ENCODE results near the gene BABAM1. TPM values are rescaled to one million over a fixed set of nuclear protein-coding genes. Genes with fewer than 3 reads are reported as not detected.
A peak's percentile ranks its signal among the peaks of the same experiment; 100 is the strongest.

The BABAM1 gene
- total and polyA plus RNA-seq, 9 of the 15 experiments (the other 6 are each of a cell fraction or from before 2014, with no cell fraction given): 14.7 to 160 (median 113) TPM

DNA sequence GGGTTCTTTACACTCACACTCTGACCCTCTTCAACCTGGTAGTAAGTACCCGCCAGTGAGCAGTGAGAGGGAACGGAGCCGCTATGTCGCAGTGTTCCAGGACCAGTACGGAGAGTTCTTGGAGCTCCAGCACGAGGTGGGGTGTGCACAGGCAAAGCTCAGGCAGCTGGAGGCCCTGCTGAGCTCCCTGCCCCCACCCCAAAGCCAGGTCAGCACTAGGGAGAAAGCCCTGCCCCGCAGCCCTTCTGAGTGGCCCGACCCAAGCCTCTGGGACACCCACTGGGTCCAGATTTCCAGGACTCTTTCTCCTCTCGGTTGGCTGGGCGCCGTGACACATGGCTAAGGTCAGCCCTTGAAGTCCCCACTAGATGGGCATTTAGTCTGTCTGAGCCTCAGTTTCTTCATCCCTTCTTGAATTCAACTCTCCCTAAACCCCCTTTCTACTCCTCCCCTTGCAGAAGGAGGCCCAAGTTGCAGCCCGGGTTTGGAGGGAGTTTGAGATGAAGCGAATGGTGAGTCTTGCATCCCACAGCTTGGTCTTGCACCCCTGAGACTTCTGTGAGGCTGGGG, 39.4 kb upstream of the BABAM1 start:
- H3K4me1 ChIP-seq (replicated peaks in 1 of 2; ENCODE audit: control insufficient read depth in 2 of 2, insufficient read depth in 2 of 2, low read length in 2 of 2): peaks cover 6 to 41% of the 10 kb centered on the region in 2 experiments; a peak in 4 of 5 replicates
- POLR2A ChIA-PET: interaction anchor here (0.5 to 11.9 kb wide), 8 partner anchors 9 to 60 kb away, joined by 3 to 129 read pairs (median 3); partner anchors contain the start of genes ANKLE1, BABAM1, USE1 and USHBP1
- FAIRE-seq: peak; percentile 70
- H2AFZ ChIP-seq (ENCODE audit: low read depth, low read length): no peak overlapping the region
- peak overlapping the region; percentile 88 for H3K27ac ChIP-seq (ENCODE audit: extremely low read depth, low read depth, low read length)
- H3K9me1 ChIP-seq (ENCODE audit: control insufficient read depth, insufficient read depth, low read length): no peaks in the 10 kb centered on the region
- H3K9me3 ChIP-seq (replicated peaks; ENCODE audit: control insufficient read depth, insufficient read depth, low read depth, low read length): no peaks in the 10 kb centered on the region
- peak overlapping the region; percentile 6; the same call in 1 of the 2 replicates for H3K4me3 ChIP-seq
- peaks cover 43% of the 10 kb centered on the region; the same call in 2 of the 3 replicates for H3K36me3 ChIP-seq (ENCODE audit: control insufficient read depth, insufficient read depth, low read length)
- peak overlapping the region; percentile 72 to 91 for H3K9ac ChIP-seq (ENCODE audit: insufficient read depth in 1 of 2, low read depth in 2 of 2, low read length in 2 of 2)
- peak overlapping the region; percentile 90 for H3K4me2 ChIP-seq (ENCODE audit: insufficient read depth, low read length)
- H3K79me2 ChIP-seq (ENCODE audit: control insufficient read depth, insufficient read depth, low read length): peaks cover 34% of the 10 kb centered on the region
- in situ Hi-C loops (cut with MboI): no loop called here
- intact Hi-C loops (cut with micrococcal nuclease): loop anchor here (1.0 to 5.0 kb wide), 2 partner anchors 7 to 39 kb away; partner anchors contain the start of gene BABAM1
- DNase-seq (ENCODE audit: extremely low read depth in 1 of 4, low spot score in 3 of 4): peak in 2 of 4 experiments; percentile 44 to 70
- TSS peak; percentile 69 for BruUV-seq (replicated peaks)
- ATAC-seq: peak; percentile 13
- 37% methylated on average over 13 of the region's 13 CpGs for WGBS (ENCODE audit: insufficient coverage, low coverage, missing lambda C conversion rate)
- H3K27me3 ChIP-seq (ENCODE audit: control insufficient read depth in 2 of 2, insufficient read depth in 2 of 2, low read length in 2 of 2): no peaks in the 10 kb centered on the region
- 0 out of 2 replicates have a peak, but pooled peaks cover 4% of the 10 kb centered on the region for H4K20me1 ChIP-seq (replicated peaks; ENCODE audit: control insufficient read depth, insufficient read depth, low read length)
- CTCF ChIA-PET (ENCODE audit: low intra/inter-chr PET ratio): no interaction called here
- no peak for TF ChIP-seq PHB (CRISPR knock-in tag; IDR thresholded peaks at IDR 0.05)
- no peak for TF ChIP-seq ZBTB8A (IDR thresholded peaks at IDR 0.05; ENCODE audit: partially characterized antibody)
- TF ChIP-seq, protein P1, sequence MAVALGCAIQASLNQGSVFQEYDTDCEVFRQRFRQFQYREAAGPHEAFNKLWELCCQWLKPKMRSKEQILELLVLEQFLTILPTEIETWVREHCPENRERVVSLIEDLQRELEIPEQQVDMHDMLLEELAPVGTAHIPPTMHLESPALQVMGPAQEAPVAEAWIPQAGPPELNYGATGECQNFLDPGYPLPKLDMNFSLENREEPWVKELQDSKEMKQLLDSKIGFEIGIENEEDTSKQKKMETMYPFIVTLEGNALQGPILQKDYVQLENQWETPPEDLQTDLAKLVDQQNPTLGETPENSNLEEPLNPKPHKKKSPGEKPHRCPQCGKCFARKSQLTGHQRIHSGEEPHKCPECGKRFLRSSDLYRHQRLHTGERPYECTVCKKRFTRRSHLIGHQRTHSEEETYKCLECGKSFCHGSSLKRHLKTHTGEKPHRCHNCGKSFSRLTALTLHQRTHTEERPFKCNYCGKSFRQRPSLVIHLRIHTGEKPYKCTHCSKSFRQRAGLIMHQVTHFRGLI (CRISPR knock-in tag; IDR thresholded peaks at IDR 0.05): no peak
- TF ChIP-seq, protein P2, sequence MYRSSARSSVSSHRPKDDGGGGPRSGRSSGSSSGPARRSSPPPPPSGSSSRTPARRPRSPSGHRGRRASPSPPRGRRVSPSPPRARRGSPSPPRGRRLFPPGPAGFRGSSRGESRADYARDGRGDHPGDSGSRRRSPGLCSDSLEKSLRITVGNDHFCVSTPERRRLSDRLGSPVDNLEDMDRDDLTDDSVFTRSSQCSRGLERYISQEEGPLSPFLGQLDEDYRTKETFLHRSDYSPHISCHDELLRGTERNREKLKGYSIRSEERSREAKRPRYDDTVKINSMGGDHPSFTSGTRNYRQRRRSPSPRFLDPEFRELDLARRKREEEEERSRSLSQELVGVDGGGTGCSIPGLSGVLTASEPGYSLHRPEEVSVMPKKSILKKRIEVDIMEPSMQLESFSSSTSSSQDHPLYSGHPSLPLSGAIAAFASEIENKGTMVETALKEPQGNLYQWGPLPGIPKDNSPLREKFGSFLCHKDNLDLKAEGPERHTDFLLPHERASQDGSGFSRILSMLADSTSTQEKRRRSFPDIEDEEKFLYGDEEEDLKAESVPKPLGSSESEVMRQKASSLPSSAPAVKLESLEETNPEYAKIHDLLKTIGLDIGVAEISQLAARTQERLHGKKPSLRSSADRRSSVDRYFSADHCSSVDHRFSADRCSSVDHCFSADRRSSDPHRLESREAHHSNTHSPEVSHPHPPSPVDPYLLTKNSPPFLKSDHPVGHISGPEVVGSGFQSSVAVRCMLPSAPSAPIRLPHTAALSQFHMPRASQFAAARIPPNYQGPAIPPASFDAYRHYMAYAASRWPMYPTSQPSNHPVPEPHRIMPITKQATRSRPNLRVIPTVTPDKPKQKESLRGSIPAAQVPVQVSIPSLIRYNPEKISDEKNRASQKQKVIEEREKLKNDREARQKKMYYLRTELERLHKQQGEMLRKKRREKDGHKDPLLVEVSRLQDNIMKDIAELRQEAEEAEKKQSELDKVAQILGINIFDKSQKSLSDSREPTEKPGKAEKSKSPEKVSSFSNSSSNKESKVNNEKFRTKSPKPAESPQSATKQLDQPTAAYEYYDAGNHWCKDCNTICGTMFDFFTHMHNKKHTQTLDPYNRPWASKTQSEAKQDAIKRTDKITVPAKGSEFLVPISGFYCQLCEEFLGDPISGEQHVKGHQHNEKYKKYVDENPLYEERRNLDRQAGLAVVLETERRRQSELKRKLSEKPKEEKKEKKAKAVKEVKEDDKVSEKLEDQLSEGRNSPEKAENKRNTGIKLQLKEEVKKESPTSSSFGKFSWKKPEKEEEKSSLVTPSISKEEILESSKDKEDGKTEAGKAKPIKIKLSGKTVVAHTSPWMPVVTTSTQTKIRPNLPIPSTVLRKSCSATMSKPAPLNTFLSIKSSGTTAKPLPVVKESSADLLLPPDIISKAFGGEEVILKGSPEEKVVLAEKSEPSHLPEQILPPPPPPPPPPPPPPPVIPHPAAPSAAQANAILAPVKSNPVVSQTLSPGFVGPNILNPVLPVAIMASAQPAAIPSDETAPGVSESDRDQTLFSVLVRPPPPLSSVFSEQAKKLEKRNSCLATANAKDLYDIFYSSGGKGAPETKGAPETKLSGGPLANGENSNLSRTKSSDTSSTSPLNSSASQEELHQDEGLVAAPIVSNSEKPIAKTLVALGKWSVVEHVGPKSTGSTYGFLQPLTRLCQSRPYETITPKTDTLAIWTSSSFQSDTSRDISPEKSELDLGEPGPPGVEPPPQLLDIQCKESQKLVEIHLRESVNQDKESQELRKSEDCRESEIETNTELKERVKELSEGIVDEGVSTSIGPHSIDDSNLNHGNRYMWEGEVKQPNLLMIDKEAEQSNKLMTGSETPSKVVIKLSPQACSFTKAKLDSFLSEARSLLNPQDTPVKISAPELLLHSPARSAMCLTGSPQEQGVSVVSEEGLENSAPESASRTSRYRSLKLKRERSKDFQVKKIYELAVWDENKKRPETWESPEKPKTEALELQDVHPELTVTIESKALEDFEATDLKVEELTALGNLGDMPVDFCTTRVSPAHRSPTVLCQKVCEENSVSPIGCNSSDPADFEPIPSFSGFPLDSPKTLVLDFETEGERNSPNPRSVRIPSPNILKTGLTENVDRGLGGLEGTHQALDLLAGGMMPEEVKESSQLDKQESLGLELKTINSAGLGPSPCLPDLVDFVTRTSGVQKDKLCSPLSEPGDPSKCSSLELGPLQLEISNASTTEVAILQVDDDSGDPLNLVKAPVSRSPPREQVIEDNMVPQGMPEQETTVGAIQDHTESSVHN (IDR thresholded peaks at IDR 0.05; ENCODE audit: borderline replicate concordance in 1 of 2, low read depth in 1 of 2): no peak
- no peak for TF ChIP-seq STAG1 (CRISPR knock-in tag; IDR thresholded peaks at IDR 0.05; ENCODE audit: borderline replicate concordance)
- TF ChIP-seq, protein P3, sequence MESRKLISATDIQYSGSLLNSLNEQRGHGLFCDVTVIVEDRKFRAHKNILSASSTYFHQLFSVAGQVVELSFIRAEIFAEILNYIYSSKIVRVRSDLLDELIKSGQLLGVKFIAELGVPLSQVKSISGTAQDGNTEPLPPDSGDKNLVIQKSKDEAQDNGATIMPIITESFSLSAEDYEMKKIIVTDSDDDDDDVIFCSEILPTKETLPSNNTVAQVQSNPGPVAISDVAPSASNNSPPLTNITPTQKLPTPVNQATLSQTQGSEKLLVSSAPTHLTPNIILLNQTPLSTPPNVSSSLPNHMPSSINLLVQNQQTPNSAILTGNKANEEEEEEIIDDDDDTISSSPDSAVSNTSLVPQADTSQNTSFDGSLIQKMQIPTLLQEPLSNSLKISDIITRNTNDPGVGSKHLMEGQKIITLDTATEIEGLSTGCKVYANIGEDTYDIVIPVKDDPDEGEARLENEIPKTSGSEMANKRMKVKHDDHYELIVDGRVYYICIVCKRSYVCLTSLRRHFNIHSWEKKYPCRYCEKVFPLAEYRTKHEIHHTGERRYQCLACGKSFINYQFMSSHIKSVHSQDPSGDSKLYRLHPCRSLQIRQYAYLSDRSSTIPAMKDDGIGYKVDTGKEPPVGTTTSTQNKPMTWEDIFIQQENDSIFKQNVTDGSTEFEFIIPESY (CRISPR knock-in tag; IDR thresholded peaks at IDR 0.05): peak; percentile 38; the same call in 1 of the 2 replicates
- TF ChIP-seq, protein P4, sequence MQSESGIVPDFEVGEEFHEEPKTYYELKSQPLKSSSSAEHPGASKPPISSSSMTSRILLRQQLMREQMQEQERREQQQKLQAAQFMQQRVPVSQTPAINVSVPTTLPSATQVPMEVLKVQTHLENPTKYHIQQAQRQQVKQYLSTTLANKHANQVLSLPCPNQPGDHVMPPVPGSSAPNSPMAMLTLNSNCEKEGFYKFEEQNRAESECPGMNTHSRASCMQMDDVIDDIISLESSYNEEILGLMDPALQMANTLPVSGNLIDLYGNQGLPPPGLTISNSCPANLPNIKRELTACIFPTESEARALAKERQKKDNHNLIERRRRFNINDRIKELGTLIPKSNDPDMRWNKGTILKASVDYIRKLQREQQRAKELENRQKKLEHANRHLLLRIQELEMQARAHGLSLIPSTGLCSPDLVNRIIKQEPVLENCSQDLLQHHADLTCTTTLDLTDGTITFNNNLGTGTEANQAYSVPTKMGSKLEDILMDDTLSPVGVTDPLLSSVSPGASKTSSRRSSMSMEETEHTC (IDR thresholded peaks at IDR 0.05): no peak

All from K562 (cell line).